SK-N-SH (cell line): ENCODE results near the gene CDCA8.

Source experiments
- ELF1 ChIP-seq: IDR thresholded peaks from 2 replicates; pipeline ENCODE4 v1.4.0; 2012
- EZH2phosphoT487 ChIP-seq: fragments of 200-600 bp; sonication (generic); IDR thresholded peaks from 2 replicates; pipeline ENCODE4 v1.6.1; 2017; ENCODE audit warnings: low read depth, mixed run types, mild to moderate bottlenecking, antibody characterized with exemption, moderate library complexity, borderline replicate concordance
- FOXJ3 ChIP-seq: sonication (generic); formaldehyde crosslinking; IDR thresholded peaks from 2 replicates; pipeline ENCODE4 v1.5.1; 2020; ENCODE audit warnings: mild to moderate bottlenecking, missing genetic modification reagents
- GABPA ChIP-seq: IDR thresholded peaks from 2 replicates; pipeline ENCODE4 v1.4.0; 2012; ENCODE audit warnings: low read depth, mild to moderate bottlenecking
- MEF2A ChIP-seq: IDR thresholded peaks from 2 replicates; pipeline ENCODE4 v1.4.0; 2012; ENCODE audit warnings: low read depth, borderline replicate concordance
- MXI1 ChIP-seq: IDR thresholded peaks from 2 replicates; pipeline ENCODE4 v1.6.1; 2012; ENCODE audit warnings: mild to moderate bottlenecking, low read depth, low read length, improper control_type of control experiment
- NFIC ChIP-seq: IDR thresholded peaks from 2 replicates; pipeline ENCODE4 v1.4.0; 2012; ENCODE audit warnings: borderline replicate concordance
- TF ChIP-seq, protein P1 (sequence below): fragments of 200-600 bp; sonication (generic); IDR thresholded peaks from 2 replicates; pipeline ENCODE4 v1.6.1; 2017; ENCODE audit warnings: antibody characterized with exemption, mild to moderate bottlenecking, moderate library complexity
- TF ChIP-seq, protein P2 (sequence below): IDR thresholded peaks from 2 replicates; pipeline ENCODE4 v1.4.0; 2012; ENCODE audit warnings: low read depth
- TF ChIP-seq, protein P3 (sequence below): IDR thresholded peaks from 2 replicates; pipeline ENCODE4 v1.6.1; 2012; ENCODE audit warnings: mild to moderate bottlenecking, low read depth, low read length, moderate library complexity

DNA sequence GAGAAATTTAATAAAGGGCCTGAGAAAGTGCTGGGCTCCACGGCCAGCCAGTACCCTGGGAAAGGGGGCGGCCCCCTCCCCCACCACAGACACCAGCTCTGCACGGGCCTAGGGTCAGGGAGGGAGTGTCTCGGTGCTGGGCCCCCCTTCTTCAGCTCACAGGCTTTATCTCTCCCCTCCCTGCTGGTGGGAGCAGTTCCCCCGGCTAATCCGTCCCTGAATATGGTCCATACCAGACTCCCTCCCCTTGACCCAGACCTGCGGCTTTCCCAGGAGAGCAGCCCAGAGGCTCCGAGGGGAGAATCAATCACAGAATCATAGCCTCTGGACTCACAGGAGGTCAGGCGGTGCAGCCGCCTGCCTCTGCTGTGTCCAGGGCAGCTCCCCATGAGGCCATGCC, 31.7 kb upstream of the CDCA8 start:
- TF ChIP-seq, protein P1, sequence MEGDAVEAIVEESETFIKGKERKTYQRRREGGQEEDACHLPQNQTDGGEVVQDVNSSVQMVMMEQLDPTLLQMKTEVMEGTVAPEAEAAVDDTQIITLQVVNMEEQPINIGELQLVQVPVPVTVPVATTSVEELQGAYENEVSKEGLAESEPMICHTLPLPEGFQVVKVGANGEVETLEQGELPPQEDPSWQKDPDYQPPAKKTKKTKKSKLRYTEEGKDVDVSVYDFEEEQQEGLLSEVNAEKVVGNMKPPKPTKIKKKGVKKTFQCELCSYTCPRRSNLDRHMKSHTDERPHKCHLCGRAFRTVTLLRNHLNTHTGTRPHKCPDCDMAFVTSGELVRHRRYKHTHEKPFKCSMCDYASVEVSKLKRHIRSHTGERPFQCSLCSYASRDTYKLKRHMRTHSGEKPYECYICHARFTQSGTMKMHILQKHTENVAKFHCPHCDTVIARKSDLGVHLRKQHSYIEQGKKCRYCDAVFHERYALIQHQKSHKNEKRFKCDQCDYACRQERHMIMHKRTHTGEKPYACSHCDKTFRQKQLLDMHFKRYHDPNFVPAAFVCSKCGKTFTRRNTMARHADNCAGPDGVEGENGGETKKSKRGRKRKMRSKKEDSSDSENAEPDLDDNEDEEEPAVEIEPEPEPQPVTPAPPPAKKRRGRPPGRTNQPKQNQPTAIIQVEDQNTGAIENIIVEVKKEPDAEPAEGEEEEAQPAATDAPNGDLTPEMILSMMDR, result no peak
- no peak for TF ChIP-seq FOXJ3 (CRISPR knock-in tag)
- TF ChIP-seq, protein P2, sequence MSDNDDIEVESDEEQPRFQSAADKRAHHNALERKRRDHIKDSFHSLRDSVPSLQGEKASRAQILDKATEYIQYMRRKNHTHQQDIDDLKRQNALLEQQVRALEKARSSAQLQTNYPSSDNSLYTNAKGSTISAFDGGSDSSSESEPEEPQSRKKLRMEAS, result no peak
- TF ChIP-seq ELF1, result no peak
- TF ChIP-seq NFIC, result no peak
- TF ChIP-seq, protein P3, sequence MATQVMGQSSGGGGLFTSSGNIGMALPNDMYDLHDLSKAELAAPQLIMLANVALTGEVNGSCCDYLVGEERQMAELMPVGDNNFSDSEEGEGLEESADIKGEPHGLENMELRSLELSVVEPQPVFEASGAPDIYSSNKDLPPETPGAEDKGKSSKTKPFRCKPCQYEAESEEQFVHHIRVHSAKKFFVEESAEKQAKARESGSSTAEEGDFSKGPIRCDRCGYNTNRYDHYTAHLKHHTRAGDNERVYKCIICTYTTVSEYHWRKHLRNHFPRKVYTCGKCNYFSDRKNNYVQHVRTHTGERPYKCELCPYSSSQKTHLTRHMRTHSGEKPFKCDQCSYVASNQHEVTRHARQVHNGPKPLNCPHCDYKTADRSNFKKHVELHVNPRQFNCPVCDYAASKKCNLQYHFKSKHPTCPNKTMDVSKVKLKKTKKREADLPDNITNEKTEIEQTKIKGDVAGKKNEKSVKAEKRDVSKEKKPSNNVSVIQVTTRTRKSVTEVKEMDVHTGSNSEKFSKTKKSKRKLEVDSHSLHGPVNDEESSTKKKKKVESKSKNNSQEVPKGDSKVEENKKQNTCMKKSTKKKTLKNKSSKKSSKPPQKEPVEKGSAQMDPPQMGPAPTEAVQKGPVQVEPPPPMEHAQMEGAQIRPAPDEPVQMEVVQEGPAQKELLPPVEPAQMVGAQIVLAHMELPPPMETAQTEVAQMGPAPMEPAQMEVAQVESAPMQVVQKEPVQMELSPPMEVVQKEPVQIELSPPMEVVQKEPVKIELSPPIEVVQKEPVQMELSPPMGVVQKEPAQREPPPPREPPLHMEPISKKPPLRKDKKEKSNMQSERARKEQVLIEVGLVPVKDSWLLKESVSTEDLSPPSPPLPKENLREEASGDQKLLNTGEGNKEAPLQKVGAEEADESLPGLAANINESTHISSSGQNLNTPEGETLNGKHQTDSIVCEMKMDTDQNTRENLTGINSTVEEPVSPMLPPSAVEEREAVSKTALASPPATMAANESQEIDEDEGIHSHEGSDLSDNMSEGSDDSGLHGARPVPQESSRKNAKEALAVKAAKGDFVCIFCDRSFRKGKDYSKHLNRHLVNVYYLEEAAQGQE, result no peak
- TF ChIP-seq MXI1, result no peak
- no peak for TF ChIP-seq GABPA
- no peak for TF ChIP-seq EZH2phosphoT487
- TF ChIP-seq MEF2A, result no peak
